GM12865 (cell line): Measurements from ENCODE around the gene HAP1.
"Not testable (repeated sequence)": the region's sequence is repeated elsewhere in the genome, so short reads cannot be mapped to it uniquely, and the experiment has no call there.

ENCODE experiments used
- DNase-seq: peaks from one replicate; pipeline ENCODE4 v3.0.0; 2010; ENCODE audit warnings: low read depth
- H3K4me3 ChIP-seq: 2 replicates; pipeline ENCODE4 v1.5.1; 2011; ENCODE audit warnings: mild to moderate bottlenecking, low read depth, low read length, control low read depth
- CTCF ChIP-seq: IDR thresholded peaks from 2 replicates; pipeline ENCODE4 v1.5.1; 2011; ENCODE audit warnings: low read length, control low read depth, low read depth, inconsistent platforms; ENCODE audit not compliant: insufficient read depth; ENCODE audit errors: missing control alignments

Gene HAP1

GRCh38 chr17:41691031-41691777, 43.2 kb downstream of the HAP1 start:
- no peak overlapping the region for H3K4me3 ChIP-seq
- DNase-seq, result no peak
- TF ChIP-seq CTCF, result no peak

GRCh38 chr17:41690497-41690896, 43.9 kb downstream of the HAP1 start:
- no peak for DNase-seq
- TF ChIP-seq CTCF, result no peak
- peak overlapping the region; percentile 82 for H3K4me3 ChIP-seq

GRCh38 chr17:41689497-41690299, 44.7 kb downstream of the HAP1 start:
- H3K4me3 ChIP-seq, result peak overlapping the region; percentile 82
- TF ChIP-seq CTCF, result peak; percentile 73
- peak; percentile 81 for DNase-seq

- TF ChIP-seq CTCF, result no peak
- DNase-seq, result peak; percentile 100
- H3K4me3 ChIP-seq, result peak within 1 kb of the TSS; percentile 88
Observed at GRCh38 chr17:41688641-41689496, 45.6 kb downstream of the HAP1 start, which contains the start of gene EIF1. EIF1 (plus strand) TSS chr17:41688885; CDS start chr17:41689039, 154 bp downstream.

- peak; percentile 66 for DNase-seq
- peak overlapping the region; percentile 88 for H3K4me3 ChIP-seq
- peak; percentile 26 for TF ChIP-seq CTCF
Observed at GRCh38 chr17:41687828-41688640, 46.4 kb downstream of the HAP1 start.

GRCh38 chr17:41686281-41686680, 48.2 kb downstream of the HAP1 start:
- no peak for DNase-seq
- H3K4me3 ChIP-seq, result no peak overlapping the region
- TF ChIP-seq CTCF, result no peak

GRCh38 chr17:41685753-41686152, 48.7 kb downstream of the HAP1 start:
- not testable (repeated sequence) for DNase-seq, H3K4me3 ChIP-seq
